Endodermal cell (in vitro differentiated cells): ENCODE measurements around the gene ZNF846. TPM values are rescaled to one million over a fixed set of nuclear protein-coding genes. Genes with fewer than 3 reads are reported as not detected.
"Not testable (repeated sequence)": the region's sequence is repeated elsewhere in the genome, so short reads cannot be mapped to it uniquely, and the experiment has no call there.

Experiments used
- DNase-seq: peaks from one replicate; pipeline ENCODE4 v3.0.0-alpha.2; 2017
- H3K27ac ChIP-seq: 2 replicates; pipeline ENCODE4 v1.5.1; 2013; ENCODE audit warnings: mild to moderate bottlenecking, low read depth, low read length, moderate library complexity
- H3K27me3 ChIP-seq: 2 replicates; pipeline ENCODE4 v1.6.1; 2013; ENCODE audit warnings: mild to moderate bottlenecking, low read length, moderate library complexity; ENCODE audit not compliant: insufficient read depth, control insufficient read depth, poor library complexity, severe bottlenecking
- H3K36me3 ChIP-seq: 2 replicates; pipeline ENCODE4 v1.7.0; 2013; ENCODE audit warnings: mild to moderate bottlenecking, low read length, moderate library complexity; ENCODE audit not compliant: control insufficient read depth, insufficient read depth
- H3K4me1 ChIP-seq: one replicate; pipeline ENCODE4 v1.7.0; 2013; ENCODE audit warnings: low read length; ENCODE audit not compliant: control insufficient read depth, insufficient read depth
- H3K4me3 ChIP-seq: 2 replicates; pipeline ENCODE4 v1.5.1; 2013; ENCODE audit warnings: mild to moderate bottlenecking, low read length, moderate library complexity
- H3K9ac ChIP-seq: 2 replicates; pipeline ENCODE4 v1.6.1; 2013; ENCODE audit warnings: mild to moderate bottlenecking, low read length, moderate library complexity; ENCODE audit not compliant: poor library complexity, severe bottlenecking; ENCODE audit errors: extremely low read depth
- H3K9me3 ChIP-seq: 2 replicates; pipeline ENCODE4 v1.6.1; 2013; ENCODE audit warnings: mild to moderate bottlenecking, low read length, moderate library complexity; ENCODE audit not compliant: control insufficient read depth
- H3K27ac Mint-ChIP-seq: 2 replicates; pipeline ENCODE4 v1.8.0; 2020; ENCODE audit warnings: mixed read lengths
- H3K27me3 Mint-ChIP-seq: 2 replicates; pipeline ENCODE4 v1.8.0; 2021; ENCODE audit warnings: mild to moderate bottlenecking, mixed read lengths; ENCODE audit not compliant: insufficient read depth
- H3K36me3 Mint-ChIP-seq: 2 replicates; pipeline ENCODE4 v1.8.0; 2020; ENCODE audit warnings: low read depth, mixed read lengths
- H3K4me1 Mint-ChIP-seq: 2 replicates; pipeline ENCODE4 v1.8.0; 2020; ENCODE audit warnings: mixed read lengths
- H3K4me3 Mint-ChIP-seq: 2 replicates; pipeline ENCODE4 v1.8.0; 2020; ENCODE audit warnings: mild to moderate bottlenecking, moderate library complexity, mixed read lengths
- H3K9me3 Mint-ChIP-seq: 2 replicates; pipeline ENCODE4 v1.8.0; 2020; ENCODE audit warnings: mild to moderate bottlenecking, mixed read lengths
- CTCF ChIP-seq: fragments of 200-600 bp; sonication (generic); conservative IDR thresholded peaks from 2 replicates; pipeline ENCODE4 v1.5.0; 2021; ENCODE audit warnings: antibody characterized with exemption, mild to moderate bottlenecking
- WGBS, 2 experiments: methylation state at CpG; one replicate each; pipeline versions ENCODE4 v1.1.5 to v1.1.7; 2013; ENCODE audit warnings: missing lambda C conversion rate in 2 of 2, mixed read lengths in 1 of 2; ENCODE audit not compliant: insufficient coverage in 1 of 2, insufficient read length in 1 of 2; 5-methylcytosine and 5-hydroxymethylcytosine counted together
- total RNA-seq, 2 donors: library from RNA; stranded (reverse); fragmentation: NEBNext Ultra II Directional in 1 of 2; extraction: Animal tissue kit (Norgen Biotek cat#: 25700) in 1 of 2; gene quantifications; 2 replicates in 1 of 2; 3 replicates in 1 of 2; pipeline ENCODE4 v1.2.1, GENCODE V29; 2021

Gene ZNF846
- total RNA-seq, 2 donors from 2014 or later: 12.3 to 23.6 TPM

- Mint-ChIP-seq H3K27me3 (peaks cover 1% of the 10 kb centered on the region), H3K4me3 (peak overlapping the region; percentile 83), H3K4me1 (peaks cover 32% of the 10 kb centered on the region), H3K9me3 (peaks cover 16% of the 10 kb centered on the region), H3K36me3 (peaks cover 18% of the 10 kb centered on the region), H3K27ac (peak overlapping the region; percentile 100)
- Histone ChIP-seq H3K27me3 (no peaks in the 10 kb centered on the region), H3K9ac (peak overlapping the region; percentile 97), H3K27ac (peak overlapping the region; percentile 93), H3K9me3 (peaks cover 6% of the 10 kb centered on the region), H3K36me3 (peaks cover 5% of the 10 kb centered on the region), H3K4me3 (peak overlapping the region; percentile 81), H3K4me1 (peaks cover 10% of the 10 kb centered on the region)
- 0% methylated on average over 17 to 59 of the region's 74 CpGs for WGBS, 2 experiments
- peak; percentile 100 for DNase-seq
- no peak for TF ChIP-seq CTCF
These were observed 17.1 kb upstream of the ZNF846 start for GRCh38 chr19:9785367-9786331.

- Histone ChIP-seq H3K4me3 (peak overlapping the region; percentile 31), H3K27ac (peak overlapping the region; percentile 80), H3K9ac (peak overlapping the region; percentile 97)
- not testable (repeated sequence) for DNase-seq, H3K4me1 ChIP-seq, H3K27me3 ChIP-seq, H3K36me3 ChIP-seq, H3K9me3 ChIP-seq, H3K27me3 Mint-ChIP-seq
- Mint-ChIP-seq H3K4me3 (peak overlapping the region; percentile 83), H3K9me3 (peaks cover 11% of the 10 kb centered on the region), H3K27ac (peak overlapping the region; percentile 100), H3K4me1 (peaks cover 19% of the 10 kb centered on the region), H3K36me3 (peaks cover 15% of the 10 kb centered on the region)
- 80 to 96% methylated on average over 6 of the region's 6 CpGs for WGBS, 2 experiments
These were observed 15.6 kb upstream of the ZNF846 start for GRCh38 chr19:9784163-9784496.

- Mint-ChIP-seq H3K27me3 (no peaks in the 10 kb centered on the region), H3K4me3 (no peak overlapping the region), H3K4me1 (peaks cover 17% of the 10 kb centered on the region), H3K9me3 (peaks cover 7% of the 10 kb centered on the region), H3K27ac (no peak overlapping the region), H3K36me3 (peaks cover 17% of the 10 kb centered on the region)
- peaks cover 6% of the 10 kb centered on the region for H3K9me3 ChIP-seq
- no peak overlapping the region for H3K9ac ChIP-seq
- no peaks in the 10 kb centered on the region for H3K27me3 ChIP-seq
- DNase-seq: no peak
- H3K27ac ChIP-seq: no peak overlapping the region
- no peak for TF ChIP-seq CTCF
- H3K36me3 ChIP-seq: peaks cover 5% of the 10 kb centered on the region
- peaks cover 5% of the 10 kb centered on the region for H3K4me1 ChIP-seq
- 80 to 92% methylated on average over 2 of the region's 2 CpGs for WGBS, 2 experiments
- no peak overlapping the region for H3K4me3 ChIP-seq
These were observed 13.8 kb upstream of the ZNF846 start for GRCh38 chr19:9782338-9782737.
